Measurements from ENCODE around the gene MASTL.
A peak's percentile ranks its signal among the peaks of the same experiment; 100 is the strongest.

The MASTL gene

DNA sequence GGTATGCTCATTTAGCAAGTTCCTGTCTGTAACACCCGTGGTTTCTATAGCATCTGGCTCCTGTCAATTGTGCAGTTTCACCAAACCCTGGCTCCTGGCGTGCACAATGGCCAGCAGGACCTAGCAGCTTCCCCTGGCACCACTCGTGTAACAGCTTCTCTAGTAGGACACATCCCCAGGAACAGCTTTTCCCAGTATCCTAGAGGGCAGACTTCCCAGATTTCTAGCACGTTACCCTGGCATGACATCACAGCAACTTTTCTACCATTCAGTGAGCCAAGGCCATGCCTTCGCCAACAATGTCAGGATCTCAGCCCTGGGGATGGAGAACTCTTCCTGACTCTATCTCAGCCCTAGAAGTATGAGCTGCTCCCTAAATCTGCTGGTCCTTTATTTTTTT, 7.5 kb upstream of the MASTL start:
- no peaks in the 10 kb centered on the region for H3K27me3 ChIP-seq (ENCODE audit: insufficient read depth, low read length)
- H3K4me1 ChIP-seq (ENCODE audit: insufficient read depth, low read length, severe bottlenecking) = peaks cover 7% of the 10 kb centered on the region
- peaks cover 49% of the 10 kb centered on the region for H3K79me2 ChIP-seq (ENCODE audit: insufficient read depth, low read length)
- no peak overlapping the region for H3K27ac ChIP-seq (ENCODE audit: low read depth, low read length, poor library complexity, severe bottlenecking)
- no peak overlapping the region for H3K4me2 ChIP-seq (ENCODE audit: low read length)
- no peak overlapping the region for H3K4me3 ChIP-seq (ENCODE audit: low read depth, low read length, poor library complexity, severe bottlenecking)
- TF ChIP-seq, protein P1, sequence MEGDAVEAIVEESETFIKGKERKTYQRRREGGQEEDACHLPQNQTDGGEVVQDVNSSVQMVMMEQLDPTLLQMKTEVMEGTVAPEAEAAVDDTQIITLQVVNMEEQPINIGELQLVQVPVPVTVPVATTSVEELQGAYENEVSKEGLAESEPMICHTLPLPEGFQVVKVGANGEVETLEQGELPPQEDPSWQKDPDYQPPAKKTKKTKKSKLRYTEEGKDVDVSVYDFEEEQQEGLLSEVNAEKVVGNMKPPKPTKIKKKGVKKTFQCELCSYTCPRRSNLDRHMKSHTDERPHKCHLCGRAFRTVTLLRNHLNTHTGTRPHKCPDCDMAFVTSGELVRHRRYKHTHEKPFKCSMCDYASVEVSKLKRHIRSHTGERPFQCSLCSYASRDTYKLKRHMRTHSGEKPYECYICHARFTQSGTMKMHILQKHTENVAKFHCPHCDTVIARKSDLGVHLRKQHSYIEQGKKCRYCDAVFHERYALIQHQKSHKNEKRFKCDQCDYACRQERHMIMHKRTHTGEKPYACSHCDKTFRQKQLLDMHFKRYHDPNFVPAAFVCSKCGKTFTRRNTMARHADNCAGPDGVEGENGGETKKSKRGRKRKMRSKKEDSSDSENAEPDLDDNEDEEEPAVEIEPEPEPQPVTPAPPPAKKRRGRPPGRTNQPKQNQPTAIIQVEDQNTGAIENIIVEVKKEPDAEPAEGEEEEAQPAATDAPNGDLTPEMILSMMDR (IDR thresholded peaks at IDR 0.05; ENCODE audit: low read length) = no peak
- TF ChIP-seq EZH2 (IDR thresholded peaks at IDR 0.05; ENCODE audit: borderline replicate concordance, low read length) = no peak
- H3K36me3 ChIP-seq (ENCODE audit: insufficient read depth, low read length) = peaks cover 76% of the 10 kb centered on the region
- H4K20me1 ChIP-seq (ENCODE audit: insufficient read depth, low read length) = peaks cover 3% of the 10 kb centered on the region; the same call in 1 of the 2 replicates
- H3F3A ChIP-seq (ENCODE audit: insufficient read depth, low read length) = no peaks in the 10 kb centered on the region
- no peaks in the 10 kb centered on the region for H3K9me2 ChIP-seq (ENCODE audit: low read depth, low read length)
- no peak overlapping the region for H3K9ac ChIP-seq (ENCODE audit: low read length)
- H3K9me3 ChIP-seq (ENCODE audit: low read length) = no peaks in the 10 kb centered on the region
- H2AFZ ChIP-seq (ENCODE audit: low read length) = no peak overlapping the region

DNA sequence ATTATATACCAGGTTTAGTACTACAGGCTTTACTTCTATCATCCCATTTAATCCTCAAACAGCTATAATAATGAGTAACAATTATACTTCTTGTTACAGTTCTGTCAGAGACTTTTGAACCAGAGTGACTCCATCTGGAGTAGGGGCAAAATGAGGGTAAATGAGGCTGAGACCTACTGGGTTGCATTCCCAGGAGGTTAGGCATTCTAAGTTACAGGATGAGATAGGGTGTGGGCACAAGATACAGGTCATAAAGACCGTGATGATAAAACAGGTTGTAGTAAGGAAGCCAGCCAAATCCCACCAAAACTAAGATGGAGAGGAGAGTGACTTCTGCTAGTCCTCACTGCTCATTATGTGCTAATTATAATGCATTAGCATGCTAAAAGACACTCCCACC, 4.9 kb upstream of the MASTL start:
- Histone ChIP-seq H3K27me3 (ENCODE audit: insufficient read depth, low read length) (no peaks in the 10 kb centered on the region), H3K4me3 (ENCODE audit: low read depth, low read length, poor library complexity, severe bottlenecking) (no peak overlapping the region), H3K9me2 (ENCODE audit: low read depth, low read length) (no peaks in the 10 kb centered on the region), H3K9ac (ENCODE audit: low read length) (no peak overlapping the region), H3K9me3 (ENCODE audit: low read length) (no peaks in the 10 kb centered on the region), H3K4me1 (ENCODE audit: insufficient read depth, low read length, severe bottlenecking) (peaks cover 12% of the 10 kb centered on the region), H3K27ac (ENCODE audit: low read depth, low read length, poor library complexity, severe bottlenecking) (no peak overlapping the region), H3K79me2 (ENCODE audit: insufficient read depth, low read length) (peaks cover 64% of the 10 kb centered on the region), H4K20me1 (ENCODE audit: insufficient read depth, low read length) (peaks cover 6% of the 10 kb centered on the region; the same call in 1 of the 2 replicates), H3K36me3 (ENCODE audit: insufficient read depth, low read length) (peaks cover 51% of the 10 kb centered on the region), H3F3A (ENCODE audit: insufficient read depth, low read length) (no peaks in the 10 kb centered on the region), H3K4me2 (ENCODE audit: low read length) (no peak overlapping the region), H2AFZ (ENCODE audit: low read length) (no peak overlapping the region)
- TF ChIP-seq, protein P1 (IDR thresholded peaks at IDR 0.05; ENCODE audit: low read length) = no peak
- TF ChIP-seq EZH2 (IDR thresholded peaks at IDR 0.05; ENCODE audit: borderline replicate concordance, low read length) = no peak

- peaks cover 75% of the 10 kb centered on the region for H3K79me2 ChIP-seq (ENCODE audit: insufficient read depth, low read length)
- H3K9me3 ChIP-seq (ENCODE audit: low read length) = no peaks in the 10 kb centered on the region
- peak overlapping the region; percentile 100 for H3K9ac ChIP-seq (ENCODE audit: low read length)
- H3F3A ChIP-seq (ENCODE audit: insufficient read depth, low read length) = no peaks in the 10 kb centered on the region
- TF ChIP-seq, protein P1 (IDR thresholded peaks at IDR 0.05; ENCODE audit: low read length) = no peak
- TF ChIP-seq EZH2 (IDR thresholded peaks at IDR 0.05; ENCODE audit: borderline replicate concordance, low read length) = no peak
- H3K4me3 ChIP-seq (ENCODE audit: low read depth, low read length, poor library complexity, severe bottlenecking) = peak overlapping the region; percentile 96
- H3K4me2 ChIP-seq (ENCODE audit: low read length) = peak overlapping the region; percentile 99
- H2AFZ ChIP-seq (ENCODE audit: low read length) = no peak overlapping the region
- peaks cover 7% of the 10 kb centered on the region; the same call in 1 of the 2 replicates for H4K20me1 ChIP-seq (ENCODE audit: insufficient read depth, low read length)
- H3K27ac ChIP-seq (ENCODE audit: low read depth, low read length, poor library complexity, severe bottlenecking) = no peak overlapping the region
- H3K36me3 ChIP-seq (ENCODE audit: insufficient read depth, low read length) = peaks cover 35% of the 10 kb centered on the region
- H3K4me1 ChIP-seq (ENCODE audit: insufficient read depth, low read length, severe bottlenecking) = peaks cover 29% of the 10 kb centered on the region
- no peaks in the 10 kb centered on the region for H3K27me3 ChIP-seq (ENCODE audit: insufficient read depth, low read length)
- H3K9me2 ChIP-seq (ENCODE audit: low read depth, low read length) = no peaks in the 10 kb centered on the region
Measured at GRCh38 chr10:27152687-27153086, 2.5 kb upstream of the MASTL start.

All from OCI-LY1 (cell line).